CD8-positive, alpha-beta memory T cell (primary cell): ENCODE results near the gene PSMD1. TPM values are rescaled to one million over a fixed set of nuclear protein-coding genes. Genes with fewer than 3 reads are reported as not detected.
"Not testable (repeated sequence)": the region's sequence is repeated elsewhere in the genome, so short reads cannot be mapped to it uniquely, and the experiment has no call there.

Experiments used
- CTCF ChIA-PET: fragments of 350-600 bp; sonication (Branson Sonifier 250); formaldehyde crosslinking; loops from one replicate; lab custom pipeline; 2021; ENCODE audit warnings: antibody characterized with exemption; lab: Charles Lee
- POLR2A ChIA-PET: fragments of 350-600 bp; sonication (Branson Sonifier 250); formaldehyde crosslinking; loops from one replicate; lab custom pipeline; 2021; ENCODE audit warnings: antibody characterized with exemption; lab: Charles Lee
- DNase-seq, 5 donors: peaks; one replicate each; pipeline versions ENCODE4 v3.0.0 to v3.0.0-alpha.2; 2020 to 2022; ENCODE audit warnings: mixed read lengths in 1 of 5
- H3K27ac ChIP-seq: one replicate; pipeline ENCODE4 v1.7.0; 2013; ENCODE audit warnings: low read depth, mild to moderate bottlenecking, low read length, moderate library complexity
- H3K27me3 ChIP-seq: 2 replicates; pipeline ENCODE4 v1.7.0; 2013; ENCODE audit warnings: low read length, mild to moderate bottlenecking; ENCODE audit not compliant: insufficient read depth, poor library complexity, severe bottlenecking
- H3K36me3 ChIP-seq: 2 replicates; pipeline ENCODE4 v1.7.0; 2013; ENCODE audit warnings: mild to moderate bottlenecking, low read length, moderate library complexity; ENCODE audit not compliant: insufficient read depth
- H3K4me1 ChIP-seq: 2 replicates; pipeline ENCODE4 v1.7.0; 2013; ENCODE audit warnings: mild to moderate bottlenecking, low read length, moderate library complexity; ENCODE audit not compliant: insufficient read depth
- H3K4me3 ChIP-seq: 2 replicates; pipeline ENCODE4 v1.7.0; 2013; ENCODE audit warnings: mild to moderate bottlenecking, low read length
- H3K9me3 ChIP-seq: 2 replicates; pipeline ENCODE4 v1.7.0; 2013; ENCODE audit warnings: mild to moderate bottlenecking, low read length
- H3K27ac Mint-ChIP-seq, 8 donors: one replicate each; pipeline ENCODE4 v1.8.0; 2020 to 2021; ENCODE audit warnings: mixed read lengths in 8 of 8, mild to moderate bottlenecking in 6 of 8, inconsistent platforms in 3 of 8, moderate library complexity in 3 of 8
- H3K27me3 Mint-ChIP-seq, 2 donors: one replicate each; pipeline ENCODE4 v1.8.0; 2020 to 2021; ENCODE audit warnings: mixed read lengths in 2 of 2, mild to moderate bottlenecking in 1 of 2, moderate library complexity in 1 of 2
- H3K36me3 Mint-ChIP-seq, 3 donors: one replicate each; pipeline ENCODE4 v1.8.0; 2020 to 2021; ENCODE audit warnings: mixed read lengths in 3 of 3, inconsistent platforms in 1 of 3, mild to moderate bottlenecking in 1 of 3
- H3K4me1 Mint-ChIP-seq, 3 donors: one replicate each; pipeline ENCODE4 v1.8.0; 2020 to 2021; ENCODE audit warnings: mixed read lengths in 3 of 3, inconsistent platforms in 1 of 3, mild to moderate bottlenecking in 1 of 3
- H3K4me3 Mint-ChIP-seq, 7 donors: one replicate each; pipeline ENCODE4 v1.8.0; 2020 to 2021; ENCODE audit warnings: mixed read lengths in 7 of 7, mild to moderate bottlenecking in 6 of 7, moderate library complexity in 4 of 7, inconsistent platforms in 2 of 7
- H3K9me3 Mint-ChIP-seq, 5 donors: one replicate each; pipeline ENCODE4 v1.8.0; 2020 to 2022; ENCODE audit warnings: mixed read lengths in 5 of 5, mild to moderate bottlenecking in 3 of 5, moderate library complexity in 2 of 5, inconsistent platforms in 1 of 5
- polyA plus RNA-seq: library from polyadenylated mRNA; unstranded; fragments of 300-500 nt; fragmentation: Illumina TruSeq; gene quantifications from one replicate; pipeline ENCODE4 v1.2.3, GENCODE V29; 2021
- total RNA-seq, 2 experiments: library from RNA; stranded (reverse); gene quantifications; one replicate each; pipeline ENCODE4 v1.2.3, GENCODE V29; 2021

PSMD1 gene
- total and polyA plus RNA-seq, 3 experiments from 2014 or later: 60.6 to 176 (median 164) TPM

GRCh38 chr2:231169488-231169887 is 112.8 kb downstream of the PSMD1 start:
- H3K36me3 ChIP-seq: peaks cover 29% of the 10 kb centered on the region
- H3K4me3 ChIP-seq: no peak overlapping the region
- no peak for DNase-seq
- no peak overlapping the region for H3K27ac Mint-ChIP-seq
- no peaks in the 10 kb centered on the region for H3K27me3 Mint-ChIP-seq
- ChIA-PET POLR2A (no interaction called here), CTCF (no interaction called here)
- H3K4me1 Mint-ChIP-seq: no peaks in the 10 kb centered on the region
- no peaks in the 10 kb centered on the region for H3K9me3 Mint-ChIP-seq
- no peaks in the 10 kb centered on the region for H3K4me1 ChIP-seq
- peaks cover 10 to 86% (median 36%) of the 10 kb centered on the region in 3 donors for H3K36me3 Mint-ChIP-seq
- no peak overlapping the region for H3K27ac ChIP-seq
- H3K27me3 ChIP-seq: no peaks in the 10 kb centered on the region
- H3K4me3 Mint-ChIP-seq: no peak overlapping the region
- H3K9me3 ChIP-seq: no peaks in the 10 kb centered on the region

DNA sequence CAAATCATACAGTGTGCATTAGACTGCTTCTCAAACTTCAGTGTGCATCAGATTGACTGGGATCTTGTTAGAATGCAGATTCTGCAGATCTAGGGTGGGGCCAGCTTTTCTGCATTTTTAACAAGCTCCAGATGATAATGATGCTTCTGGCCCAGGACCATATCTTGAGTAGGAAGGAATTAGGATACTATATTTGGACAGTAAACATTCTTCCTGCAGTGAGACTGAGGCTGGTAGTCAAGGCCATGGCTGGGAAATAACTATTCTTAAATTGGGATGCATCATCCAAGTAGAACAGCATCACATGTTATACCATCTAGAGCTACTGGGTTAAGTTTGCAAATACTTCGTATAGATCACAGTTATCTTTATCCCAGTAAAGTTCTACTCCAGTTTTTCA is 113.4 kb downstream of the PSMD1 start:
- Histone ChIP-seq H3K4me1 (no peaks in the 10 kb centered on the region), H3K27me3 (no peaks in the 10 kb centered on the region), H3K4me3 (no peak overlapping the region), H3K9me3 (no peaks in the 10 kb centered on the region), H3K36me3 (peaks cover 29% of the 10 kb centered on the region), H3K27ac (no peak overlapping the region)
- no peak for DNase-seq
- H3K4me3 Mint-ChIP-seq: no peak overlapping the region
- H3K4me1 Mint-ChIP-seq: no peaks in the 10 kb centered on the region
- H3K9me3 Mint-ChIP-seq: no peaks in the 10 kb centered on the region
- peaks cover 10 to 85% (median 34%) of the 10 kb centered on the region in 3 donors for H3K36me3 Mint-ChIP-seq
- POLR2A ChIA-PET: no interaction called here
- CTCF ChIA-PET: no interaction called here
- H3K27me3 Mint-ChIP-seq: no peaks in the 10 kb centered on the region
- no peak overlapping the region for H3K27ac Mint-ChIP-seq

GRCh38 chr2:231172025-231172424 is 115.4 kb downstream of the PSMD1 start:
- Mint-ChIP-seq H3K9me3 (no peaks in the 10 kb centered on the region), H3K4me1 (peaks cover 0 to 2% (median 0%) of the 10 kb centered on the region in 3 donors), H3K4me3 (no peak overlapping the region), H3K36me3 (peaks cover 7 to 76% (median 28%) of the 10 kb centered on the region in 3 donors), H3K27ac (no peak overlapping the region), H3K27me3 (no peaks in the 10 kb centered on the region)
- no peak overlapping the region for H3K4me3 ChIP-seq
- peaks cover 18% of the 10 kb centered on the region for H3K36me3 ChIP-seq
- ChIA-PET CTCF (interaction anchor here (0.8 kb wide), 1 partner anchor 9 kb away, joined by 3 read pairs; no protein-coding TSS in a partner anchor), POLR2A (no interaction called here)
- H3K27me3 ChIP-seq: no peaks in the 10 kb centered on the region
- no peaks in the 10 kb centered on the region for H3K9me3 ChIP-seq
- H3K27ac ChIP-seq: no peak overlapping the region
- H3K4me1 ChIP-seq: no peaks in the 10 kb centered on the region
- no peak for DNase-seq

- Mint-ChIP-seq H3K4me1 (peaks cover 4 to 5% (median 4%) of the 10 kb centered on the region in 3 donors), H3K27me3 (no peaks in the 10 kb centered on the region), H3K9me3 (no peaks in the 10 kb centered on the region), H3K4me3 (no peak overlapping the region), H3K27ac (no peak overlapping the region), H3K36me3 (peaks cover 7 to 56% (median 27%) of the 10 kb centered on the region in 3 donors)
- POLR2A ChIA-PET: no interaction called here
- no peaks in the 10 kb centered on the region for H3K9me3 ChIP-seq
- H3K4me3 ChIP-seq: no peak overlapping the region
- no peak overlapping the region for H3K27ac ChIP-seq
- no peaks in the 10 kb centered on the region for H3K27me3 ChIP-seq
- no peaks in the 10 kb centered on the region for H3K4me1 ChIP-seq
- peaks cover 11% of the 10 kb centered on the region for H3K36me3 ChIP-seq
- DNase-seq: no peak
- CTCF ChIA-PET: no interaction called here
Observed at GRCh38 chr2:231174211-231174651, 117.6 kb downstream of the PSMD1 start.

DNA sequence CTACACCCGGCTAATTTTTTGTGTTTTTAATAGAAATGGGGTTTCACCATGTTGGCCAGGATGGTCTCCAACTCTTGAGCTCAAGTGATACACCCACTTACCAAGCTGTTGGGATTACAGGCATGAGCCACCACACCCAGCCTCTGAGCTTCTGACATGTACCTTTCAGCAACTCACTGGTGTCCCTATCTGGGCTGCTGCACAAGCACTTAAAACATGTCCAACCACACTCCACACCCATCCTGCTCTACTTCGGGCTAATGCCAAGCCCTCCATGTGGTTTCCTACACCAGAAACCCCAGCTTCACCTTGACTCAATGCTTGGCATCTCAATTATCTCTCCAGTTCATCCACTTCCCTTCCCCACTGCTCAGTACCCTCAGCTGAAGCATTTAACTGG is 119.4 kb downstream of the PSMD1 start:
- CTCF ChIA-PET: no interaction called here
- peaks cover under 1% of the 10 kb centered on the region for H3K36me3 ChIP-seq
- no peaks in the 10 kb centered on the region for H3K4me1 ChIP-seq
- Mint-ChIP-seq H3K4me3 (no peak overlapping the region), H3K27me3 (no peaks in the 10 kb centered on the region), H3K36me3 (peaks cover 3 to 39% (median 15%) of the 10 kb centered on the region in 3 donors), H3K9me3 (no peaks in the 10 kb centered on the region), H3K27ac (no peak overlapping the region), H3K4me1 (peaks cover 13 to 15% (median 13%) of the 10 kb centered on the region in 3 donors)
- no peak overlapping the region for H3K27ac ChIP-seq
- no peaks in the 10 kb centered on the region for H3K27me3 ChIP-seq
- no peak overlapping the region for H3K4me3 ChIP-seq
- no peak for DNase-seq
- no peaks in the 10 kb centered on the region for H3K9me3 ChIP-seq
- POLR2A ChIA-PET: no interaction called here

DNA sequence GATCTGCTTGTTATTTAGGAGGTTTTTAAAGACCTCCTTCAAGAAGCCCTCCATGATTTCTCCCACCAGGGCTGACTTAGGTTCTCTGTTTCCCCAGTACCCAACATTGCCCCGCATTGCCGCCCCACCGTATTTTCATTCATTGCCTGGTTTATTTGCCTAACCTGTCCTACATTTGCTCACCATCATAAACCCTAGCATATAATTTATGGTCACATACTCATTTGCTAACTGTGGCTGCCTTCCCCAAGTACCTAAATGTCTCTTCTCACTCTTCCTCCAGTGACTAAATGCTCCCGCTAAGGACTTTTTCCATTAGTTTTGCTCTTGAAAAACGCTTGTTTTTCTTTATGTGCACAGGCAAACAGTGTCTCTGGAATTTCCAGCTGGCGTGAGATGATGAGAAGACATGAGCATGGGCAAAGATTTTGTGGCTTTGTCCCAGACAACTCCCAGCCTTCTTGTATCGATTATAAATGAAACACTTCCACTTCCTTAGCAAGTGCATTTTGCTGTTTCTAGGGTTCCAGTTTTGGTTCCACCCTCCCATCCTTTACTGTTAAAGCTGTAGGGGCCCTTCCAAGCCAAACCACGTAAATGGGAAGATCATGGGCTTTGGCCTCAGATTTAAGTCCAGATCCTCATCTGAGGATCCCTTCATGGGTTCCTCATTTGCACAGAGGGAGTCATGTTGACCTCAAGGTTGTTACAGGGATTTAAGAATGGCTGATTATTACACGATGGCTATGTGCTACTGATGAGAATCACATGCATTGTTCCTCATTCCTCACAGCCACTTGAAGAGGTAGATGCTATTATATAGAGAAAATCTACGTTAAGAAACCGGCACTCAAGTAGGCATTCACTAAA is 120.7 kb downstream of the PSMD1 start:
- no peak overlapping the region for H3K4me3 Mint-ChIP-seq
- CTCF ChIA-PET: no interaction called here
- peaks cover 13 to 15% (median 13%) of the 10 kb centered on the region in 3 donors for H3K4me1 Mint-ChIP-seq
- no peaks in the 10 kb centered on the region for H3K9me3 Mint-ChIP-seq
- H3K27me3 ChIP-seq: no peaks in the 10 kb centered on the region
- no peak overlapping the region for H3K27ac ChIP-seq
- H3K9me3 ChIP-seq: no peaks in the 10 kb centered on the region
- H3K27me3 Mint-ChIP-seq: no peaks in the 10 kb centered on the region
- H3K4me1 ChIP-seq: no peaks in the 10 kb centered on the region
- H3K27ac Mint-ChIP-seq: no peak overlapping the region
- POLR2A ChIA-PET: no interaction called here
- DNase-seq: no peak
- no peak overlapping the region for H3K4me3 ChIP-seq
- no peaks in the 10 kb centered on the region for H3K36me3 ChIP-seq
- H3K36me3 Mint-ChIP-seq: peaks cover 0 to 29% (median 11%) of the 10 kb centered on the region in 3 donors

- CTCF ChIA-PET, H3K9me3 Mint-ChIP-seq: not testable (repeated sequence)
Observed at GRCh38 chr2:231178805-231179204, 122.1 kb downstream of the PSMD1 start.

GRCh38 chr2:231181860-231182512 is 125.3 kb downstream of the PSMD1 start:
- H3K9me3 Mint-ChIP-seq: no peaks in the 10 kb centered on the region
- Histone ChIP-seq H3K9me3 (no peaks in the 10 kb centered on the region), H3K4me1 (no peaks in the 10 kb centered on the region), H3K27me3 (no peaks in the 10 kb centered on the region), H3K36me3 (no peaks in the 10 kb centered on the region), H3K27ac (no peak overlapping the region), H3K4me3 (no peak overlapping the region)
- no peak for DNase-seq
- ChIA-PET CTCF (interaction anchor here (1.6 kb wide), 1 partner anchor 269 kb away, joined by 4 read pairs; no protein-coding TSS in a partner anchor), POLR2A (no interaction called here)
- H3K4me3 Mint-ChIP-seq: no peak overlapping the region
- H3K27me3 Mint-ChIP-seq: peaks cover 0 to 2% of the 10 kb centered on the region in 2 donors
- H3K4me1 Mint-ChIP-seq: peaks cover 11 to 15% (median 13%) of the 10 kb centered on the region in 3 donors
- H3K27ac Mint-ChIP-seq: peak overlapping the region in 1 of 8 donors; percentile 65
- no peaks in the 10 kb centered on the region for H3K36me3 Mint-ChIP-seq

More at GRCh38 chr2:231178805-231179204, 122.1 kb downstream of the PSMD1 start:
- H3K27me3 ChIP-seq, H3K4me1 ChIP-seq, H3K36me3 ChIP-seq, POLR2A ChIA-PET, H3K27me3 Mint-ChIP-seq, H3K4me3 ChIP-seq, H3K27ac ChIP-seq, H3K9me3 ChIP-seq: not testable (repeated sequence)
- Mint-ChIP-seq H3K27ac (peak overlapping the region in 1 of 8 donors; percentile 10), H3K36me3 (peaks cover 0 to 20% (median 11%) of the 10 kb centered on the region in 3 donors), H3K4me1 (peaks cover 13 to 15% (median 13%) of the 10 kb centered on the region in 3 donors), H3K4me3 (peak overlapping the region in 3 of 7 donors; percentile 4 to 41 (median 9))
- DNase-seq: peak in 1 of 5 donors; percentile 16
